Subcutaneous preadipocyte (primary cell): ENCODE results near the gene CCER1. TPM values are rescaled to one million over a fixed set of nuclear protein-coding genes. Genes with fewer than 3 reads are reported as not detected.

Experiments used
- total RNA-seq: library from RNA; depleted of rRNA; stranded (reverse); fragments of >200 nt; gene quantifications from 2 replicates; pipeline ENCODE4 v1.2.3, GENCODE V29; 2012

CCER1 gene, protein sequence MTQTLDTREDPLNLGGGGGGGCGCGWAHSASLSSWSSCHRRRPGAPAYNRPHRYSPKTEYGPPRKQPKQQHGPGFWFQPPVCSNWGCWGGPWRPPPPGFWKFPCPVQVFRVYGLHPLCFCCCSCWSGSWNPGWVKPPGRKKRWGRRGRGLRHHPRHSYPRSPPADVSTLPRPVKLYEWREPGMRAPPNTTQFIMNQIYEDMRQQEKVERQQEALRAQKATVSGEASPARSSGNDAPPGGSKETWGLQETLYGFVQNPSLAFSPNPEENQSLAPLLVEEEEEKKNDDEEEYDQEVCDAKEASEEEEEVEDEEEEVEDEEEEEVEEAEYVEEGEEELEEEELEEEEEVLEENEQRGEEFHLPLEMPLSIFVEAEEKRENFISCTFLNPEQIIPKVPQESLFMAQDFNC
- not detected in 2 replicates for total RNA-seq

DNA sequence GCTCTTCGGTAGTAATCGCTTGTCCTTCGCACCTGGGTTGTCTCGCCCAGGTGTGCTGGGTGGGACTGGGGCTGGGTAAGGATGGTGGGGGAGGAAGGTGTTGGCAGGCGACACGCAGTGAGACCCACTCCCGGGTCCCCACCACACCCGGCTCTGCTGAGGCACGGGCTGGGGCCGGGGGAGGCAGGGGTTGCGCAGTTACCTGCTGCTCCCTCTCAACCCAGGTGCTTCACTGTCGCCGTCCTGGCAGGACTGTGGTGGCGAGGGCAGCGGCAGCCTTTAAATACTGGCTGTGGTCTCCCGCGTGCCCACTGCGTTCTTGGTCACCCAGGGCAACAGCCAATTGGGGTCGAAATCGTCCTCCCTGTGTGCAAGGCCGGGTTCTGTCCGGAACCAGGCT, at the start of gene CCER1:
Gene CCER1, minus strand, starts transcription at position 256 of the 400 bp plus-strand sequence. CDS start 434 bp downstream, outside the sequence.

Other genes with a start within 250 kb of the CCER1 start
- gene EPYC, start 49.8 kb upstream of the CCER1 start, total RNA-seq: not detected in 2 replicates
- not detected in 2 replicates for gene KERA, start 102.8 kb upstream of the CCER1 start, total RNA-seq
- gene LUM, start 156.3 kb upstream of the CCER1 start, total RNA-seq: 56.2 and 67.2 TPM in 2 replicates
- gene DCN, start 227.6 kb upstream of the CCER1 start, total RNA-seq: 255 and 956 TPM in 2 replicates